ENCODE measurements around the gene OLFML2A. TPM values are rescaled to one million over a fixed set of nuclear protein-coding genes. Genes with fewer than 3 reads are reported as not detected.

The OLFML2A gene
- polyA plus RNA-seq, 3 donors, result 0.03 to 0.25 TPM; not detected in 1

GRCh38 chr9:124741662-124742061, 35.3 kb upstream of the OLFML2A start:
- no peaks in the 10 kb centered on the region for H3K9me3 Mint-ChIP-seq
- no peak overlapping the region for H3K4me2 ChIP-seq (replicated peaks; ENCODE audit: extremely low read depth, low read length, poor library complexity, severe bottlenecking)
- H3K79me2 ChIP-seq (ENCODE audit: insufficient read depth, low read length), result no peaks in the 10 kb centered on the region

GRCh38 chr9:124742940-124743339, 34.0 kb upstream of the OLFML2A start:
- no peak for TF ChIP-seq CTCF (IDR thresholded peaks at IDR 0.05)

More at GRCh38 chr9:124741662-124742061, 35.3 kb upstream of the OLFML2A start:
- H3K27me3 ChIP-seq (ENCODE audit: control insufficient read depth in 2 of 2, insufficient read depth in 2 of 2, low read length in 2 of 2), result no peaks in the 10 kb centered on the region
- H3K4me3 Mint-ChIP-seq, result no peak overlapping the region
- no peak overlapping the region for H3K9ac ChIP-seq (ENCODE audit: insufficient read depth, low read length, poor library complexity, severe bottlenecking)
- H3K9me3 ChIP-seq (replicated peaks in 1 of 2; ENCODE audit: control insufficient read depth in 1 of 2, insufficient read depth in 1 of 2, low read length in 2 of 2), result no peaks in the 10 kb centered on the region
- H4K20me1 ChIP-seq (ENCODE audit: insufficient read depth, low read length), result no peaks in the 10 kb centered on the region
- no peaks in the 10 kb centered on the region for H3K36me3 Mint-ChIP-seq
- H3K4me3 ChIP-seq (replicated peaks in 1 of 3; ENCODE audit: low read depth in 2 of 3, low read length in 3 of 3), result no peak overlapping the region
- no peak overlapping the region for H3K27ac ChIP-seq (ENCODE audit: low read depth in 1 of 2, low read length in 2 of 2)
- no peaks in the 10 kb centered on the region for H3K4me1 ChIP-seq (ENCODE audit: control insufficient read depth in 1 of 2, insufficient read depth in 2 of 2, low read length in 2 of 2)
- no peak for DNase-seq
- TF ChIP-seq CTCF (IDR thresholded peaks at IDR 0.05), result no peak
- H3K27ac Mint-ChIP-seq, result peak overlapping the region in 1 of 7 donors; percentile 37
- no peaks in the 10 kb centered on the region for H3K27me3 Mint-ChIP-seq (ENCODE audit: low read depth in 3 of 3)
- H3K36me3 ChIP-seq (replicated peaks in 1 of 2; ENCODE audit: control insufficient read depth in 1 of 2, insufficient read depth in 2 of 2, low read length in 2 of 2), result no peaks in the 10 kb centered on the region
- H3K4me1 Mint-ChIP-seq, result peaks cover 3% of the 10 kb centered on the region
- 100% methylated on average over 2 of the region's 4 CpGs for WGBS (ENCODE audit: insufficient coverage)
- intact Hi-C loops (cut with micrococcal nuclease), result no loop called here
- H2AFZ ChIP-seq (ENCODE audit: insufficient read depth, low read depth, low read length, poor library complexity, severe bottlenecking), result no peak overlapping the region

More at GRCh38 chr9:124742940-124743339, 34.0 kb upstream of the OLFML2A start:
- H3K9ac ChIP-seq (ENCODE audit: insufficient read depth, low read length, poor library complexity, severe bottlenecking), result no peak overlapping the region
- no peak for DNase-seq
- Mint-ChIP-seq H3K36me3 (no peaks in the 10 kb centered on the region), H3K9me3 (no peaks in the 10 kb centered on the region), H3K27ac (peak overlapping the region in 1 of 7 donors; percentile 9), H3K4me1 (peaks cover 3% of the 10 kb centered on the region), H3K4me3 (no peak overlapping the region), H3K27me3 (ENCODE audit: low read depth in 3 of 3) (no peaks in the 10 kb centered on the region)
- no peak overlapping the region for H3K4me3 ChIP-seq (replicated peaks in 1 of 3; ENCODE audit: low read depth in 2 of 3, low read length in 3 of 3)
- H3K36me3 ChIP-seq (replicated peaks in 1 of 2; ENCODE audit: control insufficient read depth in 1 of 2, insufficient read depth in 2 of 2, low read length in 2 of 2), result no peaks in the 10 kb centered on the region
- intact Hi-C loops (cut with micrococcal nuclease), result no loop called here
- H3K4me1 ChIP-seq (ENCODE audit: control insufficient read depth in 1 of 2, insufficient read depth in 2 of 2, low read length in 2 of 2), result no peaks in the 10 kb centered on the region
- no peaks in the 10 kb centered on the region for H4K20me1 ChIP-seq (ENCODE audit: insufficient read depth, low read length)
- H3K4me2 ChIP-seq (replicated peaks; ENCODE audit: extremely low read depth, low read length, poor library complexity, severe bottlenecking), result no peak overlapping the region
- no peaks in the 10 kb centered on the region for H3K9me3 ChIP-seq (replicated peaks in 1 of 2; ENCODE audit: control insufficient read depth in 1 of 2, insufficient read depth in 1 of 2, low read length in 2 of 2)
- H3K79me2 ChIP-seq (ENCODE audit: insufficient read depth, low read length), result no peaks in the 10 kb centered on the region
- H2AFZ ChIP-seq (ENCODE audit: insufficient read depth, low read depth, low read length, poor library complexity, severe bottlenecking), result no peak overlapping the region
- no peak overlapping the region for H3K27ac ChIP-seq (ENCODE audit: low read depth in 1 of 2, low read length in 2 of 2)
- H3K27me3 ChIP-seq (ENCODE audit: control insufficient read depth in 2 of 2, insufficient read depth in 2 of 2, low read length in 2 of 2), result no peaks in the 10 kb centered on the region
